Left lung (tissue), 10 donors: ENCODE data around the gene SPTLC3. TPM values are rescaled to one million over a fixed set of nuclear protein-coding genes. Genes with fewer than 3 reads are reported as not detected.

Experiments
- ATAC-seq: fragments of 200-7000 bp; cut with Tn5 transposase; one replicate; pipeline ENCODE4 v1.9.1; 2020; ENCODE audit warnings: moderate library complexity
- DNase-seq, 4 donors: peaks; one replicate each; pipeline ENCODE4 v3.0.0-alpha.2; 2013 to 2020
- H3K27ac ChIP-seq, 2 donors: fragments of 200-600 bp; sonication (generic) in 1 of 2; one replicate each; pipeline versions ENCODE4 v1.5.0 to v1.8.0; 2020 to 2021
- H3K27me3 ChIP-seq, 2 donors: fragments of 200-600 bp; sonication (generic) in 1 of 2; one replicate each; pipeline versions ENCODE4 v1.5.0 to v1.8.0; 2020 to 2021
- H3K36me3 ChIP-seq, 2 donors: fragments of 200-600 bp; sonication (generic) in 1 of 2; one replicate each; pipeline versions ENCODE4 v1.5.0 to v1.8.0; 2020 to 2021
- H3K4me1 ChIP-seq, 2 donors: fragments of 200-600 bp; one replicate each; pipeline ENCODE4 v1.8.0; 2021
- H3K4me3 ChIP-seq, 2 donors: fragments of 200-600 bp; sonication (generic) in 1 of 2; one replicate each; pipeline versions ENCODE4 v1.5.0 to v1.8.0; 2020 to 2021; ENCODE audit warnings: mild to moderate bottlenecking in 1 of 2
- H3K9me3 ChIP-seq, 2 donors: fragments of 200-600 bp; sonication (generic) in 1 of 2; one replicate each; pipeline versions ENCODE4 v1.5.0 to v1.8.0; 2020 to 2021
- CTCF ChIP-seq, 2 donors: fragments of 200-600 bp; sonication (generic) in 1 of 2; IDR thresholded peaks; one replicate each; pipeline versions ENCODE4 v1.5.0 to v1.8.0; 2021; ENCODE audit warnings: antibody characterized with exemption in 2 of 2
- intact Hi-C, 2 donors: fragments of 100-400 bp; cut with DNase I; formaldehyde crosslinking; loops; one replicate each; pipeline versions ENCODE4 v1.11.2 to v1.14.2; 2022
- polyA plus RNA-seq, 6 donors: library from polyadenylated mRNA; unstranded; fragments of 120-200 nt; gene quantifications; one replicate each; pipeline ENCODE4 v1.2.1, GENCODE V29; 2013; ENCODE audit not compliant: insufficient read length in 6 of 6
- total RNA-seq, 2 donors: library from RNA; stranded (reverse); fragmentation: NEBNext Ultra II Directional; extraction: Animal tissue kit (Norgen Biotek cat#: 25700); gene quantifications; one replicate each; pipeline ENCODE4 v1.2.1, GENCODE V29; 2021
- donor health status: DM: no; HTN: yes; CAD: no.
- donor health status: DM: no; HTN: no; CAD: no.

The SPTLC3 gene
- total and polyA plus RNA-seq, 8 donors = 10.4 to 25.0 (median 13.9) TPM

GRCh38 chr20:13101276-13101675, 92.5 kb downstream of the SPTLC3 start:
- Histone ChIP-seq H3K27ac (no peak overlapping the region), H3K4me1 (no peaks in the 10 kb centered on the region), H3K27me3 (no peaks in the 10 kb centered on the region), H3K36me3 (no peaks in the 10 kb centered on the region), H3K9me3 (no peaks in the 10 kb centered on the region), H3K4me3 (no peak overlapping the region)
- intact Hi-C loops = no loop called here
- ATAC-seq (no peak), DNase-seq (no peak)
- no peak for TF ChIP-seq CTCF (IDR thresholded peaks at IDR 0.05)

GRCh38 chr20:13101706-13102105, 92.9 kb downstream of the SPTLC3 start:
- no peak overlapping the region for H3K4me3 ChIP-seq
- no peaks in the 10 kb centered on the region for H3K4me1 ChIP-seq
- ATAC-seq = no peak
- no peaks in the 10 kb centered on the region for H3K9me3 ChIP-seq
- H3K27me3 ChIP-seq = no peaks in the 10 kb centered on the region
- intact Hi-C loops = no loop called here
- H3K36me3 ChIP-seq = no peaks in the 10 kb centered on the region
- no peak overlapping the region for H3K27ac ChIP-seq
- TF ChIP-seq CTCF (IDR thresholded peaks at IDR 0.05) = no peak
- no peak for DNase-seq

GRCh38 chr20:13102237-13102636, 93.5 kb downstream of the SPTLC3 start:
- no peaks in the 10 kb centered on the region for H3K36me3 ChIP-seq
- no peak overlapping the region for H3K4me3 ChIP-seq
- no peaks in the 10 kb centered on the region for H3K4me1 ChIP-seq
- no peak for ATAC-seq
- H3K27me3 ChIP-seq = no peaks in the 10 kb centered on the region
- intact Hi-C loops = no loop called here
- no peak for TF ChIP-seq CTCF (IDR thresholded peaks at IDR 0.05)
- DNase-seq = no peak
- no peaks in the 10 kb centered on the region for H3K9me3 ChIP-seq
- no peak overlapping the region for H3K27ac ChIP-seq

GRCh38 chr20:13102694-13103093, 93.9 kb downstream of the SPTLC3 start:
- Histone ChIP-seq H3K4me1 (no peaks in the 10 kb centered on the region), H3K27ac (no peak overlapping the region), H3K36me3 (no peaks in the 10 kb centered on the region), H3K9me3 (no peaks in the 10 kb centered on the region), H3K27me3 (no peaks in the 10 kb centered on the region), H3K4me3 (no peak overlapping the region)
- TF ChIP-seq CTCF (IDR thresholded peaks at IDR 0.05) = no peak
- intact Hi-C loops = no loop called here
- DNase-seq (no peak), ATAC-seq (no peak)

GRCh38 chr20:13105039-13105438, 96.3 kb downstream of the SPTLC3 start:
- ATAC-seq = no peak
- no peaks in the 10 kb centered on the region for H3K4me1 ChIP-seq
- no peak overlapping the region for H3K4me3 ChIP-seq
- TF ChIP-seq CTCF (IDR thresholded peaks at IDR 0.05) = no peak
- H3K36me3 ChIP-seq = no peaks in the 10 kb centered on the region
- no peak for DNase-seq
- H3K27ac ChIP-seq = no peak overlapping the region
- intact Hi-C loops = loop anchor here in 1 of 2 donors (5.0 kb wide), 2 partner anchors 133 to 178 kb away; no protein-coding TSS in a partner anchor
- no peaks in the 10 kb centered on the region for H3K27me3 ChIP-seq
- no peaks in the 10 kb centered on the region for H3K9me3 ChIP-seq
